ENCODE results near the gene DDX3Y. TPM values are rescaled to one million over a fixed set of nuclear protein-coding genes. Genes with fewer than 3 reads are reported as not detected.
A peak's percentile ranks its signal among the peaks of the same experiment; 100 is the strongest.

The DDX3Y gene
- total and polyA plus RNA-seq, 4 donors = 11.9 to 41.0 TPM; not detected in 2

GRCh38 chrY:12898604-12899003, 6.1 kb upstream of the DDX3Y start:
- H3K36me3 ChIP-seq (ENCODE audit: control insufficient read depth in 4 of 4, insufficient read depth in 3 of 4, low read depth in 1 of 4, low read length in 3 of 4) = no peaks in the 10 kb centered on the region
- no peak overlapping the region for H3K9ac ChIP-seq (ENCODE audit: low read depth in 1 of 2, low read length in 2 of 2)
- no peak overlapping the region for H3K27ac ChIP-seq (ENCODE audit: low read depth in 1 of 2, low read length in 2 of 2)
- no peak overlapping the region for H3K4me3 ChIP-seq (ENCODE audit: low read depth in 1 of 3, low read length in 3 of 3)
- WGBS = 29% methylated on average over 2 of the region's 2 CpGs
- no peak for DNase-seq (ENCODE audit: low spot score)
- H3K9me3 ChIP-seq (ENCODE audit: control insufficient read depth in 4 of 4, low read length in 3 of 4) = no peaks in the 10 kb centered on the region
- no peaks in the 10 kb centered on the region for H3K4me1 ChIP-seq (ENCODE audit: control insufficient read depth in 4 of 4, insufficient read depth in 4 of 4, low read length in 3 of 4)
- H3K27me3 ChIP-seq (ENCODE audit: control insufficient read depth in 4 of 4, insufficient read depth in 4 of 4, low read length in 3 of 4) = no peaks in the 10 kb centered on the region
- TF ChIP-seq GABPA (IDR thresholded peaks at IDR 0.05 in 1 of 2, conservative IDR thresholded peaks at IDR 0.05 in 1 of 2) = no peak
- no peak for TF ChIP-seq FOXA1 (IDR thresholded peaks at IDR 0.05)

DNA sequence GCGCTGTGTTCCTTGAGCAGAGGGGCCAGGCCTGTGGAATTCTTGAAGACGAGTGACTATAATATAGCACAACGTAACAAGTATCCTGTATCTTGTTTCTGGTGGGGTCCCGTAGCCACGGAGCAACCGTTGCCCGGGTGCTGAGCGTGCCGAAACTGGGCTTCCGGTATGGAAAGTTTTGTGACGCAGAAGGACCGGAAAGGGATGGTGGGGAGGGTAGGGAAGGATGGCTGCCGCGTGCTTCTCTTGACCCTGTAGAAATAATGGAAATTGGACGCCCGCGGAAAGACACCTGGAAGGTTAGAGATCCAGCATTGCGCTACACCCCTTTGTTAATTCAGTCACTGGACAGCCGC, 827 bp downstream of the DDX3Y start:
- Histone ChIP-seq H3K4me3 (ENCODE audit: low read depth in 1 of 3, low read length in 3 of 3) (peak overlapping the region in 2 of 3 donors; percentile 65), H3K27ac (ENCODE audit: low read depth in 1 of 2, low read length in 2 of 2) (peak overlapping the region in 1 of 2 donors; percentile 90), H3K4me1 (ENCODE audit: control insufficient read depth in 4 of 4, insufficient read depth in 4 of 4, low read length in 3 of 4) (no peaks in the 10 kb centered on the region), H3K27me3 (ENCODE audit: control insufficient read depth in 4 of 4, insufficient read depth in 4 of 4, low read length in 3 of 4) (no peaks in the 10 kb centered on the region), H3K9me3 (ENCODE audit: control insufficient read depth in 4 of 4, low read length in 3 of 4) (no peaks in the 10 kb centered on the region), H3K36me3 (ENCODE audit: control insufficient read depth in 4 of 4, insufficient read depth in 3 of 4, low read depth in 1 of 4, low read length in 3 of 4) (no peaks in the 10 kb centered on the region), H3K9ac (ENCODE audit: low read depth in 1 of 2, low read length in 2 of 2) (peak overlapping the region in 1 of 2 donors; percentile 99)
- TF ChIP-seq HNF4A (conservative IDR thresholded peaks at IDR 0.05) (no peak), FOXA1 (IDR thresholded peaks at IDR 0.05) (no peak), RAD21 (IDR thresholded peaks at IDR 0.05) (no peak), SP1 (IDR thresholded peaks at IDR 0.05) (no peak), GABPA (IDR thresholded peaks at IDR 0.05 in 1 of 2, conservative IDR thresholded peaks at IDR 0.05 in 1 of 2) (no peak), YY1 (IDR thresholded peaks at IDR 0.05) (no peak), FOXA2 (IDR thresholded peaks at IDR 0.05) (no peak), EGR1 (IDR thresholded peaks at IDR 0.05; ENCODE audit: low read depth in 2 of 2) (no peak)
- TF ChIP-seq, protein P1, sequence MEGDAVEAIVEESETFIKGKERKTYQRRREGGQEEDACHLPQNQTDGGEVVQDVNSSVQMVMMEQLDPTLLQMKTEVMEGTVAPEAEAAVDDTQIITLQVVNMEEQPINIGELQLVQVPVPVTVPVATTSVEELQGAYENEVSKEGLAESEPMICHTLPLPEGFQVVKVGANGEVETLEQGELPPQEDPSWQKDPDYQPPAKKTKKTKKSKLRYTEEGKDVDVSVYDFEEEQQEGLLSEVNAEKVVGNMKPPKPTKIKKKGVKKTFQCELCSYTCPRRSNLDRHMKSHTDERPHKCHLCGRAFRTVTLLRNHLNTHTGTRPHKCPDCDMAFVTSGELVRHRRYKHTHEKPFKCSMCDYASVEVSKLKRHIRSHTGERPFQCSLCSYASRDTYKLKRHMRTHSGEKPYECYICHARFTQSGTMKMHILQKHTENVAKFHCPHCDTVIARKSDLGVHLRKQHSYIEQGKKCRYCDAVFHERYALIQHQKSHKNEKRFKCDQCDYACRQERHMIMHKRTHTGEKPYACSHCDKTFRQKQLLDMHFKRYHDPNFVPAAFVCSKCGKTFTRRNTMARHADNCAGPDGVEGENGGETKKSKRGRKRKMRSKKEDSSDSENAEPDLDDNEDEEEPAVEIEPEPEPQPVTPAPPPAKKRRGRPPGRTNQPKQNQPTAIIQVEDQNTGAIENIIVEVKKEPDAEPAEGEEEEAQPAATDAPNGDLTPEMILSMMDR (IDR thresholded peaks at IDR 0.05; ENCODE audit: low read depth, low read length, missing input control) = no peak
- TF ChIP-seq, protein P2, sequence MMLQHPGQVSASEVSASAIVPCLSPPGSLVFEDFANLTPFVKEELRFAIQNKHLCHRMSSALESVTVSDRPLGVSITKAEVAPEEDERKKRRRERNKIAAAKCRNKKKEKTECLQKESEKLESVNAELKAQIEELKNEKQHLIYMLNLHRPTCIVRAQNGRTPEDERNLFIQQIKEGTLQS (IDR thresholded peaks at IDR 0.05) = no peak
- DNase-seq (ENCODE audit: low spot score) = peak; percentile 61
- 0% methylated on average over 19 of the region's 19 CpGs for WGBS

GRCh38 chrY:12905895-12906294, 1.2 kb downstream of the DDX3Y start:
- under 1% methylated on average over 15 of the region's 15 CpGs for WGBS
- Histone ChIP-seq H3K9ac (ENCODE audit: low read depth in 1 of 2, low read length in 2 of 2) (peak overlapping the region in 1 of 2 donors; percentile 99), H3K27ac (ENCODE audit: low read depth in 1 of 2, low read length in 2 of 2) (peak overlapping the region in 1 of 2 donors; percentile 90)

More at GRCh38 chrY:12905895-12906294, 1.2 kb downstream of the DDX3Y start:
- Histone ChIP-seq H3K9me3 (ENCODE audit: control insufficient read depth in 4 of 4, low read length in 3 of 4) (no peaks in the 10 kb centered on the region), H3K36me3 (ENCODE audit: control insufficient read depth in 4 of 4, insufficient read depth in 3 of 4, low read depth in 1 of 4, low read length in 3 of 4) (no peaks in the 10 kb centered on the region), H3K4me1 (ENCODE audit: control insufficient read depth in 4 of 4, insufficient read depth in 4 of 4, low read length in 3 of 4) (no peaks in the 10 kb centered on the region), H3K4me3 (ENCODE audit: low read depth in 1 of 3, low read length in 3 of 3) (peak overlapping the region in 2 of 3 donors; percentile 65), H3K27me3 (ENCODE audit: control insufficient read depth in 4 of 4, insufficient read depth in 4 of 4, low read length in 3 of 4) (no peaks in the 10 kb centered on the region)
- TF ChIP-seq EGR1 (IDR thresholded peaks at IDR 0.05; ENCODE audit: low read depth in 2 of 2) (no peak), RAD21 (IDR thresholded peaks at IDR 0.05) (no peak), TAF1 (conservative IDR thresholded peaks at IDR 0.05) (no peak), FOXA1 (IDR thresholded peaks at IDR 0.05) (no peak), REST (IDR thresholded peaks at IDR 0.05) (no peak), FOXA2 (IDR thresholded peaks at IDR 0.05) (no peak), HNF4G (IDR thresholded peaks at IDR 0.05) (no peak), YY1 (IDR thresholded peaks at IDR 0.05) (no peak)
- TF ChIP-seq, protein P1 (IDR thresholded peaks at IDR 0.05; ENCODE audit: low read depth, low read length, missing input control) = no peak
- TF ChIP-seq, protein P2 (IDR thresholded peaks at IDR 0.05) = no peak
- DNase-seq (ENCODE audit: low spot score) = no peak
